GM19023 (cell line): ENCODE measurements around the gene SLC25A44.

ENCODE experiments used
- ATAC-seq: cut with Tn5 transposase; IDR thresholded peaks from one replicate; pipeline ENCODE4 v1.9.1; 2021; ENCODE audit warnings: mild to moderate bottlenecking, moderate library complexity; ENCODE audit not compliant: unreplicated experiment

Gene SLC25A44, protein sequence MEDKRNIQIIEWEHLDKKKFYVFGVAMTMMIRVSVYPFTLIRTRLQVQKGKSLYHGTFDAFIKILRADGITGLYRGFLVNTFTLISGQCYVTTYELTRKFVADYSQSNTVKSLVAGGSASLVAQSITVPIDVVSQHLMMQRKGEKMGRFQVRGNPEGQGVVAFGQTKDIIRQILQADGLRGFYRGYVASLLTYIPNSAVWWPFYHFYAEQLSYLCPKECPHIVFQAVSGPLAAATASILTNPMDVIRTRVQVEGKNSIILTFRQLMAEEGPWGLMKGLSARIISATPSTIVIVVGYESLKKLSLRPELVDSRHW

GRCh38 chr1:156193488-156194299 is at the start of gene SLC25A44:
Gene SLC25A44 (plus strand): TSS chr1:156194104. CDS start chr1:156199848, 5,744 bp downstream.
- peak; percentile 97 for ATAC-seq

- ATAC-seq: no peak
Observed at GRCh38 chr1:156144742-156145141, 49.2 kb upstream of the SLC25A44 start.

DNA sequence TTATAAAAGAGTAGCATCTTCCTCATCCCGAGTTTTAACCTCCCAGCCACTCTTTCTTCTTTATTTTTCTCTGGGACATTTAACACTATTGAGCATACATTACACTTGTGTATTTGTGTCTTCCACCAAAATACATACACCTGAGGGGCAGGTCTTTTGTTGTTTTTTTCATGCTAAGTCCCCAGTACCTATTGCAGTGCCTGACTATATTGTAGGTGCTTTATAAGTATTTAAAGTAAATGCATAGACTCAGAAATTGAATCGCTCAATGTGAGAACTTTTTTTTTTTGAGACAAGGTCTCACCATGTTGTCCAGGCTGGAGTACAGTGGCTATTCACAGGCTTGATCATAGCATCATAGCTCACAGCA is 48.3 kb upstream of the SLC25A44 start:
- no peak for ATAC-seq

GRCh38 chr1:156146020-156146768 is 47.7 kb upstream of the SLC25A44 start:
- no peak for ATAC-seq

DNA sequence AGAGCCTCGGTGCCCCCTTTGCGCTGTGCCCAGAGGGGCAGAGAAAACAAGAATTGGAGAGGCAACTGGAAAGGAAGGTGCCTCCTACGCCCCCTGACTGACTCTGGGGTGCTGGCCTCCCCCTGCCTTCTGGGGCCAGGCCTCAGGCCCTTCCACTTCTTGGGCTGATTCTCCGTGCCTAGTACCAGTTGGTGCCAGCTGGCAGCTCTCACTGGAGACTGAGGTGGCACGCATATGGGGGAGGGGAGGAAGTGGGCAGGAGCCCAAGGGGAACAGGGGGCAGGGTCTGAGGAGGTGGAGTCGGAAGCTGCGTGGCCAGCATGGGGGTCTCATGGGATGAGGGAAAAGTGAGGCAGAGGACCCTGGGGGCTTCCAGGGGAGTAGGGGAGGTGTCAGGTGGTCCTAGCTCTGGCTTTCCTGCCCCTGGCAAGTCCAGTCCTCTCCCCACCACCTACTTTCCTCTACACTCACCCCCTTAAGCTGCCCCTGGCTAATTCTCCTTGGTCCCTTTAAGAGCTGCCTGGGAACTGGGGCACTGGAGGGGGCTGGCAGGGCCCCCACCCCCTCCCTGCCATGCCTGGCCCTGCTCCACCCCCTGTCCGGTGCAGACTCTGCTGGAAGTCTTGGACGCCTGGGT is 47.0 kb upstream of the SLC25A44 start:
- ATAC-seq: no peak

- ATAC-seq: no peak
Observed at GRCh38 chr1:156148216-156148615, 45.7 kb upstream of the SLC25A44 start.

- ATAC-seq: peak; percentile 60
Observed at GRCh38 chr1:156149374-156150332, 44.3 kb upstream of the SLC25A44 start.

GRCh38 chr1:156150333-156151011 is 43.4 kb upstream of the SLC25A44 start:
- no peak for ATAC-seq

DNA sequence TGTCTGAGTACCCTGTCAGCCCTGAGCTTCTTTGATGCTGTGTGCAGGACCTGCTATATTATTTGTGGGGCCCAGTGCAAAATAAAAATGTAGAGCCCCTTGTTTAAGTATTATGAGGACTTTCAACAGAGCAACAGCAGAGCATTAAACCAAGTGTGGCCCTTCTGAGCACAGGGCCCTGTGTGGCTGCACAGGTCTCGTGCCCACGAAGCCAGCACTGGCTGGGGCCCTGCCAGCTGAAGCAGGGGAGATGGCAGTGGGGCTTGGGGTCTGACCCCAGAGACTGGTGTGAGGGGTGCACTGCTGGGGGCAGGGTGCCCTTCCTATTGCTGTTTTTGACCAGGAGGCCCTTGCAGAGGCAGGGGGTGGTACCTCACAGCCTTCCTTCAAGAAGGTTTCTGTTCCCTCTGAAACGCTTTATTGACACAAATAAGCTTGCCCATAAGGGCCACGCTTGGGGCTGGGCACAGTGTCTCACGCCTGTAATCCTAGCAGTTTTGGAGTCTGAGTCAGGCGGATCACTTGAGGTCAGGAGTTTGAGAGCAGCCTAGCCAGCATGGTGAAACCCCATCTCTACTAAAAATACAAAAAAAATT is 42.7 kb upstream of the SLC25A44 start:
- no peak for ATAC-seq

GRCh38 chr1:156152628-156153027 is 41.3 kb upstream of the SLC25A44 start:
- no peak for ATAC-seq

- ATAC-seq: no peak
Observed at GRCh38 chr1:156153362-156153761, 40.5 kb upstream of the SLC25A44 start, which contains the start of gene SEMA4A. Gene SEMA4A (plus strand): TSS chr1:156153585. CDS start chr1:156154579, 994 bp downstream.

DNA sequence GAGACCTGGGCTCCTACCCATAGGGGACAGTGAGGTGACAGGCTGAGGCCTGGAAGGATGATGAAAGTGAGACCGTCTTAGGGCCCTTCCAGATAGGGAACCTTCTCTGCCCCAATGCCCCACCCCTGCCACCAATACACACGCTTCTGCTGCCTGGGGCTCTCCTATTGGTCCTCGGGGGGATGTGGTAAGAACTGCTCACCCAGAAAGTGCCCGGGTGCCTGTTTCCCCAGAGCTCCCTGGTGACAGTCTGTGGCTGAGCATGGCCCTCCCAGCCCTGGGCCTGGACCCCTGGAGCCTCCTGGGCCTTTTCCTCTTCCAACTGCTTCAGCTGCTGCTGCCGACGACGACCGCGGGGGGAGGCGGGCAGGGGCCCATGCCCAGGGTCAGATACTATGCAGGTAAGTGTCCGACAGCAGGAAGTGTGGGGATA is 39.6 kb upstream of the SLC25A44 start:
- peak; percentile 49 for ATAC-seq

DNA sequence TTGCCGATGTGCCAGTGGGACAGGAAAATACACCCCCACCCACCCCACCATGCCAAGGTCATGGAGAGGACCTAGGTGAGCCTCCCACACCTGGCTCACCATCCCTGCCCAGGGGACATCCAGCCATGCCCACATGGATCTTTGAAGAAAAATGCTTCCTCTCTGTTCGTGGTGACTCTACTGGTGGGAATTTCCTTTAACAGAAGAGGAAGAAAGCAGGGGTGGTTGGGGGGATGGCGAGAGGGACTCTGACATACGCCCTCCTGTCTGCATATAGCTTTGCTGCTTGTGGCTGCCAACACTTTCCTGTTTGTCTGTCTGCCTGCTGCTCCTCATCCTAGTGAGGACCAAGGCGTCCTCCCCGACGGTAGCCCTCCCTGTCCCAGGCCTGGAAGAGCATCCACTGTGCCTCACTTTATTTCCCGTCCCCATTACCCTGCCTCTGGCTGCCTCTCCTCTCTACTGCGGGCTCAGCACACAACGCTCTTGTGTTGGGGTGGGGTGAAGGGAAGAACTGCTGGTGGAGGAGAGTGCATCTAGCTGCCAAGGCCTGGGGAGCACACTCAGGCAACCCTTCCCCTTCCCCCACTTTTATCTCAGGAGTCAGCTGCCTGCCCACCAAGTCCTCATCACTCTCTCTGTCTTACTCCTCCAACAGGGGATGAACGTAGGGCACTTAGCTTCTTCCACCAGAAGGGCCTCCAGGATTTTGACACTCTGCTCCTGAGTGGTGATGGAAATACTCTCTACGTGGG is 38.0 kb upstream of the SLC25A44 start:
- no peak for ATAC-seq

DNA sequence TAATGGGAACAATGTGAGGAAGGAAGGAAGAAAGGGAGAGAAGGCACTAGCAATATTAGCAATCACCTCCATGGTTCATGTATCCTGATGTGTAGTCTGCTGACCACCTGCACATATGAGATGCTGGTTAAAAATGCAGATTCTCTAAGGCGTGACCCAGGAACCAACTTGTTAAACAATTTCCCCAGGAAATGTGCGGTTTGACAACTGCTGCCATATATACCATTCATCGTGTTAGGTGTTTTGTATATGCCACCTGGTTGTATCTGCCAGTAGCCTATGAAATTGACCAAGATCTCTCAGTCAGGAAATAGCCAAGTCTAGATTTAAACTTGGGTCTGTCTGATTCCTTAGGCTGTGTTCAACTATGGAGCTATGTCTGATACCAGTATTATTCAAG is 36.4 kb upstream of the SLC25A44 start:
- ATAC-seq: no peak

DNA sequence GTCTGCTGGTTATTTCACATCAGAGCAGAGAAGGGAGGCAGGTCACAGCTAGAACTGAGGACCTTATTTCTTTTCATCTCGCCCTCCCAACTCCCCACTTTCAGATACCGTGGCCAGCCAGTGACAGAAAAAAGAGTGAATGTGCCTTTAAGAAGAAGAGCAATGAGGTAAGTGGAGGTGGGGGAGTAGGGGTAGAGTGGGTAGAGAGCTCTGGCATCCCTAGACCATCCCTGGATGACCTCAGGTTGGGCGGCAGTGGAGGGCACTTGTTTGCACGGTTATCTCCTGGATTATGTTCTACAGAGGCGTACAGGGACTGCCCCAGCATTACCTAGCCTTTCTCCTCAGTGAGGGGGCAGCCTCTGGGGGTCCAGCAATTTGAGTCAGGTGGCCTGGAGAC is 35.9 kb upstream of the SLC25A44 start:
- no peak for ATAC-seq

DNA sequence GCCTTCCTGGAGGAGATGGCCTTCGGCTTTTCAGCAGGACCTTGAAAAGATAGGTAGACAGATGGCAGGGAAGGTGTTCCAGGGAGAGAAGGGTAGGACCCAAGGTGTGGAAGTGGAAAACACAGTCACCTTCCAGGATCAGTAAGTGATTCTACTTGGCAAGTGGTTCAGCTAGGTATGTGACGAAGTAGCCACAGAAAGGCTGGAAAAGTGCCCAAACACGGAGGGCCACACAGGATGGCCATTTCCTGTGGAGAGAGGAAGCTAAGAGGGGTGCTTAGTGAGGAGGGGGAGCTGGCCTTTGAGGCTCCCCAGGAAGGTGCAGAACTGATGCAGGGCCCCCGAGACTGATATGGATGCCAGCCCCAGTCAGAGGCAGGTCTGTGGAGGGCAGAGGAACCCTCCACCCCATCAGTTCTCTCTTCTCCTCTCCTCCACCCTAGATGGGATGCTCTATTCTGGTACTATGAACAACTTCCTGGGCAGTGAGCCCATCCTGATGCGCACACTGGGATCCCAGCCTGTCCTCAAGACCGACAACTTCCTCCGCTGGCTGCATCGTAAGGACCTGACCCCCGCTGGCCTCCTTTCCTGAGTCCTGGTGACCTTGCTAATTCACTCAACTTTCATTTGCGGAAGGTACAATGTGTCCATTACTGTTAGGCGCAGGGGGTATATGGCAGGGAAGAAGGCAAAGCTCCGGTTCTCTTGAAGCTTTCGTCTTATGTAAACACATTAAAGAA is 33.7 kb upstream of the SLC25A44 start:
- no peak for ATAC-seq

GRCh38 chr1:156160743-156161171 is 33.1 kb upstream of the SLC25A44 start:
- no peak for ATAC-seq
